Measurements from ENCODE around the gene OSBPL5.

- TF ChIP-seq CTCF (IDR thresholded peaks at IDR 0.05) (no peak), EZH2 (IDR thresholded peaks at IDR 0.05) (no peak), EZH2phosphoT487 (IDR thresholded peaks at IDR 0.05) (no peak)
Observed at GRCh38 chr11:3150726-3151125, 14.4 kb downstream of the OSBPL5 start.
